Suppressor macrophage treated with lipopolysaccharide for 1 hour (primary cell): Measurements from ENCODE around the gene HIGD2A.
"Not testable (repeated sequence)": the region's sequence is repeated elsewhere in the genome, so short reads cannot be mapped to it uniquely, and the experiment has no call there.

Source experiments
- DNase-seq, 3 donors: peaks; one replicate each; pipeline ENCODE4 v3.0.0-alpha.2; 2020 to 2022

Gene HIGD2A

DNA sequence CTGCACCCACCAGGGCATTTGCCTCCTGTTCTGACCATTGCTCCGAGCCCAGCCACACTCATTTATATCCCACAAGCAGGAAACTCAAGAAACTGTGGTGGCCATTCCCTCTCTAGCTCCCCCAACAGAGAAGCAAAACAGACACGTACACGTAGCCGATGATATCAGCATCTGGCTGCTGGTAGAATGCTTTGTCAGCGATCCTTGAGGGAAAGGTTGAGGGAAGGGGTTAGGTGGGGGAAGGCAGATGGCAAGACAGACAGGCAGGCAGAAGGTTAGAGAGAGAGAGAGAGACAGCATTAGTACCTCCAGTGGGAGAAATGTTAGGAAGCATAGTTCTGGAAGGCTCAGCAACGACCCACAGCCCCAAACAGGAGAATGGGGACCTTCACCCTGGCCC, 7.8 kb downstream of the HIGD2A start:
- no peak for DNase-seq

DNA sequence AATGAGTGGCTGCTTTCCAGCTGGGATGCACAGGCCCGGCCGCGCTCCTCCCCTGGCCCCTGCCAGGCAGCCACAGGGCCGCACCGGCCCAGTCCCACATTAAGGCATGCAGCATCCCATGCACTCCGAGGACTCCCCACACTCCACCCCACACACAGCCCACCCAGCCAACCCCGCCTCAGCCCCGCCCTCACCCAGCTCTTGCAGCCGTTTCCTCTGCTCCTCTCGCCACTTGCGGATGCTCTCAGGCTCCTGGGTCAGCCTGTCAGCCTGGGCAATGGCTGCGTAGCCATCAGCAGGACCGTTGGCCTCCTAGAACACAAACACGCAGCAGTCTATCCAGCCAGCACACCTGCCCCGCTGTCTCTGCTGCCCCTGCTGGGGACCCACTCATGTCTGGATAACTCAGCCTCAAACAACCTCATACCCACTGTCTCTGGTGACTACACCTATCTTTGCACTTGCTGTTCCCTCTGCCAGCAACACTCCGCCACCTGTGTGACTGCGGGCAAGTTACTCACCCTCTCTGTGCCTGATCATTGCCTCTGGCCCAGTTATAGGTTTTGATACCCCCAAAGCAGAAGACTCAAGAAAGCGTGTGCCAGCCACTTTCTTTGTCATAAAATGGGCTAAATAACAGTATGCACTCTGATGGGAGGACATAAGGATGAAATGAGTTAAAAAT, 9.3 kb downstream of the HIGD2A start:
- no peak for DNase-seq

DNA sequence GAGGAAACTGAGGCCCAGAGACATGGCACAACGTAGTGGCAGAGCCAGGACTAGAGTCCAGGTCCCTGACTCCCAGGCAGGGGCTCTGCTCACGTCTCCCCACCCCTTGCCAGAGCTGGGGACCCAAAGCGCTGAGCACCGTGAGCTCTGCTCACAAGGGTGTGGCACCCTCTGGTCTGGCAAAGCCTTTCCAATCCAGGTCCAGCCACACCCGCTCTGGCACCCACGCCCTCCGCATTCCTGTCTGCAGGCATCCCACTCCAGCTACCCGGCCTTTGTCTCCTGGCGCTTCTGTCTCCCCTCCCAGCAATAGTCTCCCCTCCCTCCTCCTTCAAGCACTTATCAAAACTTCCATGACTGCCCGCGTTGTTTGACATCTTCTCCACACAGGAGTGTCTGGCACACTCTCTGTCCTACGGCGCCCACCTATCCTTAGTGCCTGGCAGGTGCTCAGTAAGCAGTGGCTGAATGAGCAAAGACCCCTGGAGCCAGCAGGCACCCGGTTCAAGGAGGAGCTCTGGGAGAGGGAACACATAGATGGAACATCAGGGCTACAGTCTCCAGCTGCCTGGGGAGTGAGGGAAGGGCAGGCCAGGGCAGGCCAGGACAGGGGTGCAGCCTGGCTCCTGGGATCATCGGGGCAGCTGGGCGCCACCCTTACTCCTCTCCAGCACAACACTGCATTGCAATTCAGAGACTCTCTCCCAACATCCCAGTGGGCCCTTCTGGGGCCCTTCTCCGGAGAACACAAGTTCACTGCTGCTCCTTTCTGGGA, 12.0 kb downstream of the HIGD2A start:
- no peak for DNase-seq

DNA sequence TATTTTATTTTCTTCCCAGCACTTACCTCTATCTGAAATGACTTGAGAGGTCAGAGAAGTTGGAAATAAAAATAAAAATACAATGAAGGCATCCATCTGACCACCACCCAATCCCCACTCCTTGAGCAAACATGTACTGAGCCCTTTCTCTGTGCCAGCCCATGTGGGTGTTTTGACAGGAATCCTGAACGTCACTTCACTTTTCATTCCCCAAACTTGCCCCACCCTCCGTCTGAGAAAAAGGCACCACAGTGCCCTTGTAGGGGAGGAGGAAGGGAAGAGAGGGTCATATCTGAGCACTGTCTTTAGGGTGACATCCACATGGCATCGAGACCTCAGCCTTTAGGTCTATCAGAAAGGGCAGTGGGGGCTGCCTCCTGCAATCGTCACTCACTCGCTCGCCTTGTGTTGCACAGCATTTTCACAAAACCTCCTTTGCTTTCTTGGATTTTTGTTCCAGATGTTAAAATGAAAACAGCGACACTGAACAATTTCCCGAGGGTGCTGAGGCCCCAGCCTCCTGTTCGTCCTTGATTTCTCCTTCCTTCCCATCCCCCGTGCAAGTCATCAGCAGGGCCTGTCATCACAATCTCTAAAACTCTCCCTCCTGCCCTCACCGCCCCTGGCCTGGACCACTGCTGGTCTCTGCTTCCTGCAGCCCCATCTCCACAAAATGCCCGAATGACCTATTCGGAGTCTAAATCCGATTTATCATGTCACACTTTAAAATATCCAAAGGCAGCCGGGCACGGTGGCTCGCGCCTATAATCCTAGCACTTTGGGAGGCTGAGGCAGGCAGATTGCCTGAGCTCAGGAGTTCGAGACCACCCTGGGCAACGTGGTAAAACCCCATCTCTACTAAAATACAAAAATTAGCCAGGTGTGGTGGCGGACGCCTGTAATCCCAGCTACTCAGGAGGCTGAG, 13.0 kb downstream of the HIGD2A start:
- DNase-seq = no peak

DNA sequence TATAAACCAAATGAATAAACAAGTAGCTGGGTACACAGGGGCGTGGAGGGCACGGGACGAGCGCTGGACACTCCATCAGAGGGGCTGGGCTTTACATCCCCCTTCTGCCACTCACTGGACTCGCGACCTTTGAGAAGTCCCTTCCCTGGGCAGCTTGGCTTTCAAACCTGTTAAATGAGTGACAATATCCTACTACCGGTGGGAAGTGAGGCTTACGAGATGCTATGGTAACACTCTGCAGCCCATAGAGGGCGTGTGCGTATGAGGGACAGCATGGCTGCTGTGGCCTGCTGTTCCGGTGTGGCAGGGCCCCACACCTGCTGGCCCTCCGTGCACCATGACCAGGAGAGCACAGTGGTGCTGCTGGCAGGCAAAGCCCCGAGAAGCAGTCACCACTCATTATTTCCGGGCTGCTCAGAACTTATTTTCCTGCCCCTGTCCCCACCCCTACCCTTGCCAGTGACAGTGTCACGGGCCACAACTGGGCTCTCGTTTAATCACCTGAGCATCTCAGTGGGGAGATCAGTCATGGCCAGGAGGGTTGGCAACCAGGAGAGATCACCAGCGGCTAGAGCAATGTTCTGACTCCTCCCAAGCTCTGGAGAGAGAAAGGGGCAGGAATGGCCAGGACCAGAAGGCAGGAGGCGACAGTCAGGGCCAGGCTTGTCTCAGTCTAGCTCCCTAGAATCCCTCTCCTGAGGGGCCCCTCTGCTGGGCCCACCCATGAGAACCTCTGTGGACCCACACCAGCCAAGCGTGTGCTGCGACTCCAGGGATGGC, 17.3 kb downstream of the HIGD2A start:
- DNase-seq = no peak

DNA sequence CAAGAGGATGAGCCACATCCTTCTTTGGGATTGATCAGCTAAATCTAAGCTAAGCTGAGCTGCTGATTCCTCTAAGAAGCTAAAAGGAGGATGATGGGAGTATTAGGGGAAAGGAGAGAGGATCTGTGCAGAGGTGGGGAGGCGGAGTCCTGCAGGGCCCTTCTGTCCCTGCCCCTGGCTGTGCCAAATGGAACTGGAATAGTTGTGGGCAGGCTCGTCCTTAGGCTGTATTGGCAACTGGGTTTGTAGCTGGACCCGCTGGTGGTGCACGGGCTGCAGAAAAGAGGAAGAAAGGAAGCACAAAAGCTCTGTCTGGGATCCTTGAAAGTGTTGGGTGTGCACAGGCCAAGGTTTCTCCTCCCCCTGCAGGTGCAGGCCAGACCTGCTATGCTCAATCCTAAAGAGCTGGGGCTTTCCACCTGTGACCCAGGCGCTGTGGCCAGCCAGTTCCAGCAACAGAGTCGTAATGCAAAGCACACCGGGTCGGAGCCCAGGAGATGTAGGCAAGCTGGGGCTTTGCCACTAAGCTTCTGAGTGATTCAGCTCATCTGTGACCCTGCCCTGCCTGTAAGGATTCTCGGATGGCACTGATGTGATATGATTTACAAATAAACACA, 18.0 kb downstream of the HIGD2A start:
- DNase-seq = no peak

DNA sequence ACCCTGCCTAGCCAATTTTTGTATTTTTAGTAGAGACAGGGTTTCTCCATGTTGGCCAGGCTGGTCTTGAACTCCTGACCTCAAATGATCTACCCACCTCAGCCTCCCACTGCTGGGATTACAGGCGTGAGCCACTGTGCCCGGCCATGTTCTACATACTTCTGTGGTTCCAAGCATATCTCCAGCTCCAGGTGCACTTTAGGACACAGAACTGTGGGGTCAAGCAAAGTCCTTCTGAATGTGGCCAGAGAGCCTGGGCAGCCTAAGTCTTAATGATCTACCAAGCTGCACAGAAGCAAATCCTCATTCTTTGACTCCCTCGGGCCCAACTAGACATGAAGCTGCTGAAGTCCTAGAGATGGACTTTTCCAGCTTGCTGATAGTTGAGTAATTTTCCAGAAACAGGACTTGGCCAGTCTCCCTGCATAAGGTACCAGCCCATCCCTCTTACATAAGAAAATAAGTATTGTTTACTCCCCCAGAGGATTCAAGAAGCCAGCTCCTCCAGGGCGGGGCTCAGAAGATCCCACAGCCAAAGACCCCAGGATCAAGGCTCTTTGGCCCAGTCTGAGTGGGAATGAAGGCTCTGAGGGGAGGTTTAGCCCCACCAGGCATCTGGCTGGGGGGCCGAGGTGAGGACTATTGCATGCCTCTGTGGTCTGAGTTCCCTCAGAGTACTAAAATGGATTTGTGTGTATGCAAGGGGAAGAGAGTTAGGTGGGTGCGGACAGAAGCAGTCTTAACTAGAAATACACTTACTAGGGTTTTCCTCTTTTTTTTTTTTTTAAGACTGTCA, 19.1 kb downstream of the HIGD2A start:
- no peak for DNase-seq

DNA sequence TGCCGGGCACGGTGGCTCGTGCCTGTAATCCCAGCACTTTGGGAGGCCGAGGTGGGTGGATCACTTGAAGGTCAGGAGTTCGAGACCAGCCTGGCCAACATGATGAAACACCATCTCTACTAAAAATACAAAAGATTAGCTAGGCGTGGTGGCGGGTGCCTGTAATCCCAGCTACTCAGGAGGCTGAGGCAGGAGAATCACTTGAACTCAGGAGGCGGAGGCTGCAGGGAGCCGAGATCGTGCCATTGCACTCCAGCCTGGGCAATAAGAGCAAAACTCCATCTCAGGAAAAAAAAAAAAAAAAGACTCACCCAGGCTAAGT, 19.7 kb downstream of the HIGD2A start:
- not testable (repeated sequence) for DNase-seq

DNA sequence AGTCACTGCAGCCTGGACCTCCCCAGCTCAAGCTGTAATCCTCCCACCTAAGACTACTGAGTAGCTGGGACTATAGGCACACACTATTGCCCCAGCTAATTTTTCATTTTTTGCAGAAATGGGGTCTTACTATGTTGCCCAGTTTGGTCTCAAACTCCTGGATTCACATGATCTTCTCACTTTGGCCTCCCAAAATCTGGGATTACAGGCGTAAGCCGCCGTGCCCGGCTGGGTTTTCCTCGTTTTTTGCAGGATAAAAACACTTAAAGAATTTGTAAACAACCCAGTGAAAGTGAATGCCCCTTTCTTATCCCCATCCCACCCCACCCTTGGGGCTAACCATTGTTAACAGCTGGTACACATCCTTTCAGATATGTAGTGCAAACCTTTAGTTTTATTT, 20.0 kb downstream of the HIGD2A start:
- DNase-seq = no peak

DNA sequence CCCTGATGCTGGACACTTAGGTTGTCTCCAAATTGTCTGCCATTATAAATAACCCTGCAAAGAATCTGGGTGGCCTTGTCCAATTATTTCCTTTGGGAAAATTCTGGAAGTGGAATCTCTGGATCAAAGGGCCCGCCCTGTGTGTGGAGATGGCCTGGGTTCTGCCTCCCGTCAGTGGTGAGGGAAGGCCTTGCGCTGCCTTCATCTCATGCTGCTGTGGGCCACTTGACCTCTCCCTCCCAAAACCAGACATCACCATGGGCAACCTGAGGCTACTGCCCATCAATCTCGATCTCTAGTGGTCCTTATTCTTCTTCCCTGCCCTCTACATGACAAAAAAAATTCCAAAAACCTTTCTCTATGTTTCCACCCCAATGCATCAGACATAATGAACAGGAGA, 21.2 kb downstream of the HIGD2A start:
- no peak for DNase-seq

DNA sequence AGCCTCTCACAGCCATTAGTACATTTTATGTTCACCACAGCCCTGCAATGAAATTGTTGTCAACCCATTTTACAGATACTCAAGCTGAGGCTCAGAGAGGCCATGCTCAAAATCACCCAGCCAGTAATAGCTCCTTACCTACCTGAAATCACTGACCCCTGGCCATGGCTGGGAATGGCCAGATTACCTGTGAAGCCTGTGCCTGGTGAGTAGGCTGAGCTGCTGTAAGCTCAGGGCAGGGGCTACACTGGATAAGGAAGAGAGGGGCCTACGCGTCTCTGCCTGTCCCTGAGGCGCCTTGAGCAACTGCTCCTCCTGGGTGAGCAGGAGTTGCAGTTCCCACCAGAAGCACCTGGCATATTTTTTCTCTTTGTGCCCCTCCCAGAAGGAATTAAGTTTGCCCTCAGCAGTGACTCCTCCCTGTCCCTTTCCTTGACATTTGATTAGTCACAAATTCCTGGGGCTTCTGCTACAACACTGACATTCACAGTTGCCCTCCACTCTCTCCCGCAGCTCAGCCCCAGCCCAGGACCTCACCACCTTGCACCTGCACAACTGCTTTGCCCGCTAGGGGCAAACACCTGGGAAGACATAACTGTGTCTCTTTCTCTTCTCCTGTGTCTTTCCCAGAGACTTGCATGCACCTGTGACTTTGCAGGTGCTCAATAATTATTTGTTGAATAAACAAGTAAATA, 22.1 kb downstream of the HIGD2A start:
- DNase-seq = no peak

DNA sequence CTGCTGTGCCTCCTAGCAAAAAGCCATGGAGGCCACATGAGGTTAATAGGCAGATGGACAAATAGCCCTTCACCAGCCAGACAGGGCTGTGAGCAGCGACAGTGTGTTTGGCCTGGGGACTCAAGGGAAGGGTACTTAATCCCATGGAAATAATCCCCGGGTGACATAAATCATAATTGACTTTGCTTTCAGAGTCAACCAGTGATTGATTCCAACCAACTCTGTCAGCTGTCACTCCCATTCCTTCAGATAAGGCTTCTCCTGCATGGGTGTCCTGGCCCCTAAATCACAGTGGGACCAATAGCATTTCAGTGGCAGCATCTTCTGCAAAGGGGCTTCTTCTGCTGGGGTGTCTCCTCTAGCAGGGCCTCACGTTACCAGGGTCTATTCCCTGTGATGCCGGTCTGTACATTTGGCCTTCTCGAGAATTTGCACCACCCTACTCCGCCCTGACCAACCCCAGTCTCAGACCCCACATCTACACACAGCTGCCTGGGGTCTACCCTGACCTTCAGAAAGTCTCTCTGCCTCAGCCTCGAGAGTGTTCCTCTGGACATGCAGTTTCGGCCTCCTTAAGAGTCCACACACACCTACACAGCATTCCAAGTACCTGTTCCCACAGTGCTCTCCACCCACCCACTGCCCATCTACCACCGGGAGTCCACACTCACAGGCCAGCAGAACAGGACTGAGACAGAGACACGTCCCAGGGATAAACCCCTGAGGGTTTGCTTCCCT, 24.1 kb downstream of the HIGD2A start:
- DNase-seq = no peak

DNA sequence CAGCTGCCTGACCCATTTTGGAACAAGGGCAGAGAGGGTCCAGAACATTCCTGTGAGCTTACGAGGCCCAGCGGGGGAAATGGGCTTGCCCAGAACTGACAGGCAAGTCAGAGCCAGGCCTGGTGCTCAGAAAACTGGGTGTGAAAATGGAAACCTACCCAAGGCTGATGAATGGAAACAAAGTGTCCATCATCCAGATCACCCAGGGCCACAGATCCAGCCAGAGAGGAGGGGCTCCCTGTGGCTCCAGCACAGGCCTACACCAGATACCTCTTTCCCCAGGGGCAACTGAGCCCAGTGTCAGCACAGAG, 24.7 kb downstream of the HIGD2A start:
- DNase-seq = no peak

DNA sequence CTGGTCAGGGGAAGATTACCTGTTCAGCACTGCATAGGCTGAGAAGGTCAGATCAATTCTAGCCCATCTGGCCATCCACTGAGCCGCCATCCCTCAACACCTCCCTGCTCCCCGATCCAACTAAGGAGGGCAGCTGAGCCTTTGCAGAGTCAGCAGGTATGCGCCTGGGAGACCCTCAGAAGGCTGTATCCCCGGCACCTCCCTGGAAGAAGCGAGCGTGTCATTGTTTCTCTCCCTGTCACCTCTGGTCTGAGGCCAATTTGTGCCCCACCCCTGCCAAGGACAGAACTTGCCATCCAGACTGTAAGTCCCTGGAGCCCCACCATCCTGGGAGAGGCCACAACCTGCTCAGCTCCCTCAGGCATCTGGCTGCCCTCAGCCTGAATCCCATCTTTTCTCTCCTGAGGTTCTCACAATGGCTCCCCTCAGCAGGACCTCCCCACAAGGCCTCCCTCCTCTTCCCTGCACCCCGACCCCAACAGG, 25.2 kb downstream of the HIGD2A start:
- no peak for DNase-seq

DNA sequence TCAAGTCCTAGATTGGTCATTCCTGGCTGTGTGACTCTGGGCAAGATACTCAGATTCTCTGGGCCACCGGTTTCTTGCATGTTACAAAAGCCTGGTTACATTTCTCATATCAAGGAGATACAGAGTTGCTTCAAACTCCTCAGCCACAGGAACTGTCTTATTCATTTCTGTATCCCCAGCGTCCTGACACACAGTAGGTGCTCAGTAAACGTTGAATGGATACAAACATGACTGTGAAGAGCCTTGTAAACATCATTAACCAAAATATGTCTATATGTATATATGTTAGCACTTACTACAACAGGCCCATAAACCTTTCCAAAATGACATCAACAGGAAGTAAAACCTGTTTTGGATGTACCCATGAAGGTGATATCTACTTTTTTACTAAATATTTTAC, 26.2 kb downstream of the HIGD2A start:
- DNase-seq = no peak

DNA sequence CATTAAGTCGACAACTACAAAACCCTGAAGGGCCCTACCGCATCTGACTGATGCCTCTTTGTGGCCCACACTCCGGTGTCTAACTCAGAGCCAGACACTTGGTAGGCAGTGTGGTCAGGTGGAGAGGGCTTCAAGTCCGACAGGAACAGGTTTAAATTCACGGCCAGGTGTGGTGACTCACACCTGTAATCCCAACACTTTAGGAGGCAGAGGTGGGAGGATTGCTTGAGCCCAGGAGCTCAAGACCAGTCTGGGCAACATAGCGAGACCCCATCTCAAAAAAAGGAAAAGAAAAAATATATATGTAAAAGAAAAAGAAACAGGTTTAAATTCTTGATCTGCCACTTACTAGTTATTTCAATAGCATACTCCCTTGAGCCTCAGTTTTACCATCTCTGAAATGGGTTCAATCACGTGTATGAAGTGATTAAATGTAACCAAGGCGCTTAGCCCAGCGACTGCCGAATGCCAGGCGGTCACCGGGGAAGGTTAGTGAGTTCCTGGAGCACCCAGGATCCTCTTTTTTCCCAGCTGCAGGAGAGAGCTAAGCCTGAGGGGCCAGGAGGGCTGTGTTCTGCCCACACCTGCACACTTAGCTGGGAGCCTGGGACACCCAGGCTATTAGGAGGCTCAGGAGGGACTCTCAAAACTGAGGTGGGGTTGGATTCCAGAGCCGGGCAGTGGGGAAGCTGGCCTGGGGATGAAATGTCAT, 26.8 kb downstream of the HIGD2A start:
- DNase-seq = peak in 2 of 3 donors; percentile 18 to 31

DNA sequence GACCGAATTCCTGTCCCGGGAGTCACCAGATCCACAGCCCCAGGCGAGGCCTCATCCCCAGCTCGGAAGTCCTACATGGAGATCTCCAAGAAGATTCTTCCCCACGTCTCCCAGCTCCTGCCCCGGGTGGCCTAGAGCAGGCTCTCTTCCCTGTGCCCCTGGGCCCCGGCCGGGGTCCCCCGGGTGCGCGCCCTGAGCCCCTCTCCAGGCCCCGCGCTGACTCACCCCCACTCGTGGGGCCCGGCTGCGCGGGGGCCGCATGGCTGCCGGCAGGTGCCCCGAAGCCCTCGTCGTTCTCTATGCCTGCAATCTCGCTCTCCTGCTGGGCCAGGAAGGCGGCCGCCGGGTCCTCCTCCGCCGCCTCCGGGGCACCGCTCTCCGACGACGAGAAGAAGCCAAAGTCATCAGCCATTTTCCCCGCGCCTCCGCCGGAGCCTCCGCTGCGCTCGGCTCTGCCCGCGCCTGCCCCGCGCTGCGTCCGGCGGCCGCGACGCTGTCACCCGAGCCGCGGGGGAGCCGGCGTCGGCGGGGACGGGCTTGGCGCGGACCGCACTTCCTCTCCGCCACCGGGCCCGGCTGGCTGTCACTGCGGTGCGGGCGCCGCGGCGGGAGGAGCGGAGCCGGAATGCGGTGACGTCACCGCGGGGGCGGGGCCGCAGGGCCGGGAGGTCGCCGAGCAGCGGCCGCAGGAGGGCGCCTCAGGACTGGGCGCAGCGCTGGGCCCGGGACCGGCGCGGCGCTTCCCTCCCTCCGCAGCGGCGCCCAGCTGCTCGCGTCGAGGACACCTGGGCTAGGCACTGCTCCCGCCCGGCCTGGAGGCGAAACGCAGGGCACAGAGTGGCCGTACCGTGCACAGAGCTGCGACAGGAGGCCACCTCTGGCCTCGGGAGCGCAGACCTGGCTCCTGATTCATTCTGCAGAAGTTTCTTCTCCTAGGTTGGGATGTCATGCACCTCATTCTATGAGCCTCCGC, 27.7 kb downstream of the HIGD2A start, which contains the start of gene CLTB:
TSS of gene CLTB (minus strand) at position 588 of the 973 bp plus-strand sequence. CDS start at position 412, 176 bp downstream.
- DNase-seq = peak; percentile 91 to 99 (median 97)

DNA sequence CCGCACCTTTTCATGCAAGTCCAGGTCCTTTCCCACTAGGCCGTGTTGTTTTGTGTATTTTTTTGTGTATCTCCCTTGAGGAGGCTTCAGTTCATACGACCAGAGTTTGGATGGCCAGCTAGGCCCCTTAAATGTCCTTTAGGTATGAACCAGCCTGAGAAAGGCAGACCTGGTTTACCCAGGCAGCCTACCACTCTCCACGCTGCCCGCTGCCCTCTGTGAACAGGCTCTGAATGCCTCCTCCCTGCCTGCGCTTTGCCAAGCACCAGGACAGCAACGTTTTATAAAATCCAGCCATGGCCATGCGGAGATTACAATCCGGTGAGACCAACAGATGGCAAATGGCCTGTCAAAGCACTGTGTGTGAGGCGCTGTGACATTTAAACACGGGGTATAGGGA, 28.4 kb downstream of the HIGD2A start:
- DNase-seq = no peak
